Ishikawa (cell line): Measurements from ENCODE around the gene TSHZ3.

ENCODE experiments used
- CEBPB ChIP-seq: IDR thresholded peaks from 2 replicates; pipeline ENCODE4 v1.6.1; 2012
- CREB1 ChIP-seq: IDR thresholded peaks from 2 replicates; pipeline ENCODE4 v1.6.1; 2012; ENCODE audit warnings: low read depth
- EGR1 ChIP-seq: IDR thresholded peaks from 2 replicates; pipeline ENCODE4 v1.6.1; 2012
- EP300 ChIP-seq: IDR thresholded peaks from 2 replicates; pipeline ENCODE4 v1.6.1; 2012; ENCODE audit warnings: borderline replicate concordance
- FOXM1 ChIP-seq: IDR thresholded peaks from 2 replicates; pipeline ENCODE4 v1.6.1; 2012; ENCODE audit warnings: low read depth, borderline replicate concordance
- MAX ChIP-seq: IDR thresholded peaks from 2 replicates; pipeline ENCODE4 v1.6.1; 2012
- NFIC ChIP-seq: IDR thresholded peaks from 2 replicates; pipeline ENCODE4 v1.6.1; 2012
- RAD21 ChIP-seq: IDR thresholded peaks from 2 replicates; pipeline ENCODE4 v1.6.1; 2012; ENCODE audit warnings: low read depth
- REST ChIP-seq: IDR thresholded peaks from 2 replicates; pipeline ENCODE4 v1.6.1; 2012; ENCODE audit warnings: low read depth, mild to moderate bottlenecking
- TAF1 ChIP-seq: IDR thresholded peaks from 2 replicates; pipeline ENCODE4 v1.6.1; 2012; ENCODE audit warnings: low read depth, mild to moderate bottlenecking
- TCF12 ChIP-seq: IDR thresholded peaks from 2 replicates; pipeline ENCODE4 v1.6.1; 2012; ENCODE audit warnings: low read depth
- TEAD4 ChIP-seq: IDR thresholded peaks from 2 replicates; pipeline ENCODE4 v1.6.1; 2012
- YY1 ChIP-seq: IDR thresholded peaks from 2 replicates; pipeline ENCODE4 v1.6.1; 2012; ENCODE audit warnings: low read depth
- ZBTB7A ChIP-seq: IDR thresholded peaks from 2 replicates; pipeline ENCODE4 v1.6.1; 2012; ENCODE audit warnings: low read depth
- TF ChIP-seq, protein P1 (sequence below): IDR thresholded peaks from 2 replicates; pipeline ENCODE4 v1.6.1; 2012

The TSHZ3 gene

GRCh38 chr19:31299665-31300064 is 49.6 kb downstream of the TSHZ3 start:
- TF ChIP-seq YY1 (no peak), ZBTB7A (no peak), CEBPB (no peak), MAX (no peak), FOXM1 (no peak), EP300 (no peak), TEAD4 (no peak), EGR1 (no peak), RAD21 (no peak), CREB1 (no peak), NFIC (no peak), TCF12 (no peak), TAF1 (no peak)
- TF ChIP-seq, protein P1, sequence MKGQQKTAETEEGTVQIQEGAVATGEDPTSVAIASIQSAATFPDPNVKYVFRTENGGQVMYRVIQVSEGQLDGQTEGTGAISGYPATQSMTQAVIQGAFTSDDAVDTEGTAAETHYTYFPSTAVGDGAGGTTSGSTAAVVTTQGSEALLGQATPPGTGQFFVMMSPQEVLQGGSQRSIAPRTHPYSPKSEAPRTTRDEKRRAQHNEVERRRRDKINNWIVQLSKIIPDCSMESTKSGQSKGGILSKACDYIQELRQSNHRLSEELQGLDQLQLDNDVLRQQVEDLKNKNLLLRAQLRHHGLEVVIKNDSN: no peak

- no peak for TF ChIP-seq TAF1
- TF ChIP-seq EP300: no peak
- TF ChIP-seq YY1: no peak
- TF ChIP-seq NFIC: no peak
- no peak for TF ChIP-seq CREB1
- no peak for TF ChIP-seq TCF12
- TF ChIP-seq CEBPB: no peak
- no peak for TF ChIP-seq FOXM1
- TF ChIP-seq, protein P1: no peak
- TF ChIP-seq RAD21: no peak
- TF ChIP-seq ZBTB7A: no peak
- TF ChIP-seq EGR1: no peak
- TF ChIP-seq REST: no peak
- no peak for TF ChIP-seq TEAD4
- TF ChIP-seq MAX: no peak
These were observed 51.2 kb downstream of the TSHZ3 start for GRCh38 chr19:31297991-31298390.

- TF ChIP-seq RAD21: no peak
- no peak for TF ChIP-seq EP300
- no peak for TF ChIP-seq EGR1
- TF ChIP-seq TEAD4: no peak
- TF ChIP-seq, protein P1: no peak
- TF ChIP-seq MAX: no peak
- TF ChIP-seq NFIC: no peak
- TF ChIP-seq CREB1: no peak
- TF ChIP-seq ZBTB7A: no peak
- no peak for TF ChIP-seq REST
- TF ChIP-seq TCF12: no peak
- no peak for TF ChIP-seq YY1
- TF ChIP-seq CEBPB: no peak
These were observed 52.4 kb downstream of the TSHZ3 start for GRCh38 chr19:31296741-31297390.

GRCh38 chr19:31294189-31294588 is 55.0 kb downstream of the TSHZ3 start:
- TF ChIP-seq MAX (no peak), CEBPB (no peak), ZBTB7A (no peak), TEAD4 (no peak), YY1 (no peak), REST (no peak), EP300 (no peak), TAF1 (no peak), FOXM1 (no peak), CREB1 (no peak), TCF12 (no peak), RAD21 (no peak), NFIC (no peak), EGR1 (no peak)
- TF ChIP-seq, protein P1: no peak
